HG03066 (cell line): ENCODE measurements around the gene SLX9.
"Not testable (repeated sequence)": the region's sequence is repeated elsewhere in the genome, so short reads cannot be mapped to it uniquely, and the experiment has no call there.

Experiments
- ATAC-seq: cut with Tn5 transposase; IDR thresholded peaks from one replicate; pipeline ENCODE4 v1.9.1; 2021; ENCODE audit warnings: low read depth; ENCODE audit not compliant: unreplicated experiment

SLX9 gene

GRCh38 chr21:44972301-44972814 is 32.5 kb downstream of the SLX9 start:
- ATAC-seq = no peak

GRCh38 chr21:44972821-44973220 is 33.0 kb downstream of the SLX9 start:
- no peak for ATAC-seq

DNA sequence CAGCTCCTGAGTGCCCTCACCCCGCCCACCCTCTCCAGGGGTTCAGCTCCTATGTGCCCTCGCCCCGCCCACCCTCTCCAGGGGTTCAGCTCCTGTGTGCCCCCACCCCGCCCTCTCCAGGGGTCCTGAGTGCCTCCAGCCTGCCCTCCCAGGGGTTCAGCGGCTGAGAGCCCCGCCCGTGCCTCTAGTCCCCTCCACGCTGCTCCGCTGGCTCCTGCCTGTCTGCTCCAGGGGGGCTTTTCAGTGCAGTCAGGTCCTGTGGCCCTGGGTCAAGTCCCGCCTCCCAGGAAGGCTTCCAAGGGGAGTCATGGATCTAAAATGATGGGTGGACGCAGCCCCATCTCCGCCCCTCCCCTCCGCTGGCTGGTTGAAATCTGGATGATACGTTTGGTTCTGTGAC is 33.8 kb downstream of the SLX9 start:
- ATAC-seq = no peak

- no peak for ATAC-seq
Measured at GRCh38 chr21:44974676-44975075, 34.8 kb downstream of the SLX9 start.

- no peak for ATAC-seq
Measured at GRCh38 chr21:44975720-44976555, 36.1 kb downstream of the SLX9 start.

GRCh38 chr21:44976556-44977393 is 36.9 kb downstream of the SLX9 start:
- not testable (repeated sequence) for ATAC-seq

- no peak for ATAC-seq
Measured at GRCh38 chr21:44977616-44978340, 37.9 kb downstream of the SLX9 start.

DNA sequence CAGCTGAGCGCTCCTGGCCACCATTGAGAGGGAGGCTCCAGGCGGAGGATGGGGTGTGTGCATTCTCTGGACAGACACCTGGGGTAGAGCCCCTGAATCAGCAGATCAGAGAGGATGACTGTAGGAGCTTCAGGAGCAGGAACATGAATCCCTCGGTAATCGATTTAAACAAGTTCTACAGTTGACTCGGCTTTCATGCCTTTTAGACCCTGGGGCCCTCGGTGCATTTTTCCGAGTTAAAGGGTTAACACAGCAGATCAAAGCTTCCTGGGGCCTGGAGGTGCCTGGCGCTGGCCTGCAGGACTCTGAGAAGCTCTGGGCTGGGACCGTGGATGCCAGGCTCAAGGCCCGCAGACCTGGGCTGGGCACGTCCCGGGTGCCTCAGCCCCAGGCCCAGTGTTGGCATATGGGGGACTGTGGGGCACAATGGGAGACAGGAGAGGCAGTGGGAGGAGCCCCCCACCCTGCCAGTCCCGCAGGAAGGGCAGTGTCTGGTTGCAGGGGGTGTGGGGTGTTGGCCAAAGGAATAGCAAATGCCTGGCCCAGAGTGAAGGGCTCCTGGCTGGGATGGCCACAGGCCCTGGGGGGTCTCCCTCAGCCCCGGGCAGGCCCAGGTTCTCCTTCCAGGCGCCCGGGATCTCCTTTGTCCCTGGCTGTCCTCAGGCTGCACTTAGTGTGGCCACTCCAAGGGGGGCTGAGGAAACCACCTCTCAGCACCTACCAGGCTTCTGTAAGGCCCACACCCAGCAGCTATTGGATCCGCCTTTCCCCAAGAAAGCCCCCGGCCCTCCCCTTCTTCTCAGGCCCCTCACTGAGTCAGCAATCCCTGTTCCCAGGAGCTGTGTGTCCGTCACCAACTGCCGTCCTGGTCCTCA is 40.1 kb downstream of the SLX9 start:
- ATAC-seq = no peak

DNA sequence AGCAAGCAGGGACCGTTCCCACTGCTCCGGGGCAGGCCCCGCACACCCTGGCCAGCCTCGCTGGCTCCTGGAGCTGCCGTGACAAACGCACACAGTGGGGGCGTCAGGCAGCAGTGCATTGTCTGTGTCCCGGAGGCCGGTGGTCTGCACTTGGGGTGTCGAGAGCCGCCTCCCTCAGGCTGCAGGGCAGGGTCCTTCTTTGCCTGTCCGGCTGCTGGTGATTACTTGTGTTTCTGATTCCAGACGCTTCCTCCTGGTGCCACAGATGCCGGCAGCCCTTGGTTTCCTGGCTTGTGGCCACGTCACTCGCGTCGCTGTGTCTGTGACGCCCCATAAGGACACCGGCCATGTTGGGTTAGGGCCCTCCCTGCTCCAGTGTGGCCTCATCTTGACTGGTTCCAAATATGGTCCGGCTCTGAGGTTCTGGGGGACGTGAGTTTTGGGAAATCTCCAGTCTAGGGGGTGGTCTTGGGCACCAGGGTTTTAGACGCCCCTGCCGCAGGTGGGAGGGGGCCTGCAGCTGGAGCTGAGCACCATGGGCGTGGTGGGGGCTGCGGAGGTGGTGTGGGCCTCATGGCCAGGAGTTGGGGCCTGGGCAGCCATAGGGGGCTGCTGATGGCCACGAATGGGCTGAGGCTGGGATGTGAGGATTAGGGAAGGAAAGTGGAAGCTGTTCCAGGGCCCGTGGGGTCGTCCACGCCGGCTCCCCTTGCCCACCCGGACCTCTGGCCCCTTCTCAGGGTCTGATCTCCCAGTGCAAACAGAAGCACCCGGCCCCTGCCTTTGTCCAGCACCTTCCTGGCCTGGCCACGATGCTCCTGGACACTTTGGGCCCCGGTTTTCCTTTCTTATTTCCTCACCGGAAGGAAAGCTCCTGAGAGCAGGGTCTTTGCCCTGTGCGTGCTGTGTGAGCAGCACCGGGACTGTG is 41.0 kb downstream of the SLX9 start:
- no peak for ATAC-seq

DNA sequence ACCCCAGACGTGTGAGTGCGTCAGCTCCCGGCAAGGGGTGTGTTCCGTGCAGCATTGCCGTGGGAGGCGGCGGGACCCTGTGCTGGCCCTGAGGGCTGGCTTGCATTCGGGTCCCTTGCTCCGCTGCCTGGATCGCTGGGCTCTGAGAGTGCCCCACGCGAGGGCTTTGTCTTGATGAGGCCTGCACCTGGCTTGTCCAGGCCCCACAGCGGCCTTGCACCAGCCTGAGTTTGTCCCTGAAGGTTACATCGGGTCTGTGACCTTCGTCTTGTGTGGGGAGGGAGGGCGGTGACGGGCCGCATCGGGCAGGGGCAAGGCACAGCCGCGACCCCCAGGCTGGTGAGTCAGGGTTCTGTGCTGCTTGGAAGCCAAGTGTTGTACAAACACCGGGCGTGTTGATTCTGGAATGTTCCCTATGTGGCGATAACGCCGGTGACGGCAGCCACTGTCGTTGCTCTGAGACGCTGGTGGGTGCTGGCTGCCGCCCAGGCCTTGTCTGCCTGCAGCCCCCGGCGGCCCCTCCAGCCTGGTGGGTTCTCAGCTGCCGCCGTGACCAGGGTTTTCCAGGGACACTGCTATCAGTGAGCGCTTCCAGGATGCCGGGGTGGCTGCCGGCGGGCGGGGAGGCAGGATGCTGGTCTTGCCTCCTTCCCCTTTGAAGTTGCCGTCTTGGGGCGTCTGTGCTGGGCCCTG is 42.9 kb downstream of the SLX9 start:
- no peak for ATAC-seq

GRCh38 chr21:44983421-44984206 is 43.8 kb downstream of the SLX9 start:
- ATAC-seq = no peak

DNA sequence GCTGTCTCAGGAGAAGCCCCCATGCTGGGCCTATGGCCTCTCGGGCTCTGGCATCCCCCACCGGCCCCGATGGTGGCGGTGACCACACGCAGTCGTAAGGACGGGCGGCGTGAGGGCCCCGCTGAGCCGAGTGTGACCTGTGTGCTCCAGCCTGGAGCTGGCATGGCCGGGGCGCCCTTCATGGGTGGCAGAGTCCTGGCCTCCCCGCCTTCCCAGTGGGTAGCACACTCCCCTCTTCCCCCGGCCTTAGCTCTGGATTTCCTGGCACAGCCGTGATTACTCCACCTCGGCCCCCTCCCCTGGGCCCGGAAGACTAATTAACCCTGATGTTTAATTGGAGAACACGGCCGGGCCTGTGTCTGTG is 44.6 kb downstream of the SLX9 start:
- ATAC-seq = no peak

- no peak for ATAC-seq
Measured at GRCh38 chr21:44984792-44985440, 45.1 kb downstream of the SLX9 start.

- no peak for ATAC-seq
Measured at GRCh38 chr21:44985441-44986401, 45.9 kb downstream of the SLX9 start.

DNA sequence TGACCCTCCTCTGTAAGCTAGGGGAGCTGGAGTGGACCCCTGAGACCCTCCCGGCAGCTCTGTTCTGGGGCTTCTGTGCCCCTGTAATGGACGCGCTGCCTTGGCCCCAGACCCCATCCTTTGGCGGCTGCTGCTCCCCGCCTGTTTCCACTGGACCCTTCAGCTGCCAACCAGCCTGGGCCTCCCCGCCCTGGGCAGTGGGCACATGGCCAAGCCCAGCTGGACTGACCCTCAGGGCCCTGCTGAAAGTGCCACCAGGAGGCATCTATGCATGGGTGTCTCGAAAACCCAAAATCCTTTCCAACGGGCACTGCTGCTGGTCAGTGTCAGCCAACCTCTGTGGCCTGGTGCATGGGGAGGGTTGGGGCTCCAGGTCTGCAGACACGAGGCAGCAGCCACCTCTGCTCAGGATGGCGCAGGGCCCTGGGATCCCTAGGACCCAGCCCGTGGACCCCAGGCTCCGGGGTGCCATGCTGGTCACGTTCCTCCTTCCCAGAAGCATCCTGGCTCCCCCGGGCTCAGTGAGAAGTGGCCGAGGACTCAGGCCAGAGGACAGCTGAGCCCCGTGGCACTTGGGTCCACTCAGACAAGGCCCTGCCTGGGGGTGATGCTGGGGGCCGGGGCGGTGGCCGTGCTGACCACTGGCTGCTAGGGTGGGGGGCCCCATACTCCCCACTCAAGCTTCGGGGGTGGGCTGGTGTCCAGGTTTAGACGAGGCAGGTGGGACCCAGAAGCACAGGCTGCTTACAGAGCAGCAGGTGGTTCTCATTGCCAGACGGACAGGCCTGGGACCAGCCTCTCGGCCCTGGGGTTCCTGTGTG is 46.9 kb downstream of the SLX9 start:
- ATAC-seq = no peak
